GM21576 (cell line): Measurements from ENCODE around the gene SPATA19.
A peak's percentile ranks its signal among the peaks of the same experiment; 100 is the strongest.
"Not testable (repeated sequence)": the region's sequence is repeated elsewhere in the genome, so short reads cannot be mapped to it uniquely, and the experiment has no call there.

Experiments used
- ATAC-seq: cut with Tn5 transposase; IDR thresholded peaks from one replicate; pipeline ENCODE4 v1.9.1; 2021; ENCODE audit warnings: mild to moderate bottlenecking, moderate library complexity; ENCODE audit not compliant: unreplicated experiment

Gene SPATA19

GRCh38 chr11:133845413-133845812 is at the start of gene SPATA19:
SPATA19 (minus strand) TSS chr11:133845513; CDS start chr11:133845446, 67 bp downstream.
- no peak for ATAC-seq

GRCh38 chr11:133895061-133895479 is 49.8 kb upstream of the SPATA19 start:
- ATAC-seq, result peak; percentile 58

- no peak for ATAC-seq
Measured at GRCh38 chr11:133893381-133893780, 48.1 kb upstream of the SPATA19 start.

- no peak for ATAC-seq
Measured at GRCh38 chr11:133892584-133893380, 47.5 kb upstream of the SPATA19 start.

DNA sequence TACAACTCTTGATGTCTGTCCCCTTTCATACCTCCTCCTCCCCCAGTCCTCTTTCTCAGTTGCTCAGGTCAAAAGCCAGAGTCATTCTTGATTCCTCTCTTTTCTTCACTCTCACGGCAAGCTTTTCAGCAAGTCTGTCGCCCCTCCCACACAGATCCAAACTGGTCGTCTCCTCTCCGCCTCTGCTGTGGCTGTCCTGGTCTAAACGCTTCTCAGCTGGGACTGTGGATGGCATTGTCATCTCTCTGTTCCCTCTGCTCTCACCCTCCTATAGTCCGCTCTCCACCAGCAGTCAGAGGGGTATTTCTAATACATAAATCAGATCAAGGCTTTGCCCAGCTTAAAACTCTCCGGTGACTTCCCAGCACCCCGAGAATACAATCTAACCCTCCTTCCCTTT is 46.8 kb upstream of the SPATA19 start:
- ATAC-seq, result no peak

DNA sequence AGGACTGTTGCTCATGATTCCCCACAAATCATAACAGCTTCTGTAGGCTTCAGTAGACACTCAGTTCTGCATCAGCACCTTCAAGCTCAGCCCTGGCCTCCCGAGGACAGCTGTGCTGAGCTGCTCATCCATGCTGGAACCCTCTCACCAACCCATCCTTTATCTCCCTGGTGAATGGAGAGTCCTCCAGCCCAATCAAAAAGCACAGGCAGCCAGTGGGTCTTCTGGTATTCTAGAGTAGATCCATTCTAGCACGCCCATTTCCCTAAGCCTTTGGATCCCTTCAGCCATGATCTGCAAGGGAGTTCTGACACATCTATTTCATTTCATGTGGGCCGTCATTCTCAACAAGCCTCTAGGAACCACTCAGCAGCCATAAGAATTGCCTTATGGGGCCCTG is 44.6 kb upstream of the SPATA19 start:
- no peak for ATAC-seq

- no peak for ATAC-seq
Measured at GRCh38 chr11:133889188-133889587, 43.9 kb upstream of the SPATA19 start.

DNA sequence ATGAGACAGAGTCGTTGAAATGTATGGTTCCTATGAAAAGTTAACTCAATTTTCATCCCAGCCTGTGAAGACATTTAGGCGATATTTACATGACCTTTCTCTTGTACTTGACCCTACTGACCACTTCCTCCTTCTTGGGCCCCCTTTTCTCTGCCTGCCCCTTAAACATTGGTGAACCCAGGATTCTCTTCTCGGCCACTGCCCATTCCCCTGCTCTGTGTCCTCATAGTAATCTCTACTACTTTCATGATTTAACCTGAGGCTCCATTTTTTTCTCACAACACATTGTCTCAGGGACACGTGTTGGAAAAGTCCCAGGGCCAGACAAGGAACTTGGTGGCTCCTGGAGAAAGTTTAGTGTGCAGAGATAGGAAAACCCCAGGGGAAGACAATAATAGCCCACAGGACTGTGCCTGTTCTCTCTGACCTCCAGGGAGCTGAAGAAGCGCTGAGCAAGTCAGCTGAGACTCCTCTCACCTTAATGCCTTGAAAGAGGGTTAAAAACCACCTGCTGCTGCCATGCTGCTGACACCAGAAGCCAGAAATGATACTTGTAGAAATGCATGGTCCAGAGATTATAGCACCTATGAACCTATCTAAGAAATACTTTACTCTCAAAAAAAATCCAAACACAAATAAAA is 42.5 kb upstream of the SPATA19 start:
- ATAC-seq, result no peak

- ATAC-seq, result no peak
Measured at GRCh38 chr11:133886029-133886428, 40.7 kb upstream of the SPATA19 start.

GRCh38 chr11:133872160-133872559 is 26.8 kb upstream of the SPATA19 start:
- no peak for ATAC-seq

DNA sequence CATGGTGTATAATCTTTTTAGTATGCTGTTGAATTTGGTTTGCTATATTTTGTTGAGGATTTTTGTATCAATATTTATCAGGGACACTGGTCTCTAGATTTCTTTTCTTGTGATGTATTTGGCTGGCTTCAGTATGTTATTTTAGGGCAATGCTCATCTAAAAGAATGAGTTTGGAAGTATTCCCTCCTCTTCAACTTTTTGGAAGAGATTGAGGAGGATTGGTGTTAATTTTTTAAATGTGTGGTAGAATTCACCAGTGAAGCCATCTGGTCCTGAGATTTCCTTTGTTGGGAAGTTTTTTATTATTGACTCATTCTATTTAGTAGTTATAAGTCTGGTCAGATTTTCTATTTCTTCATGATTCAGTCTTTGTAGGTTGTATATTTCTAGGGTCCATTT is 22.1 kb upstream of the SPATA19 start:
- no peak for ATAC-seq

DNA sequence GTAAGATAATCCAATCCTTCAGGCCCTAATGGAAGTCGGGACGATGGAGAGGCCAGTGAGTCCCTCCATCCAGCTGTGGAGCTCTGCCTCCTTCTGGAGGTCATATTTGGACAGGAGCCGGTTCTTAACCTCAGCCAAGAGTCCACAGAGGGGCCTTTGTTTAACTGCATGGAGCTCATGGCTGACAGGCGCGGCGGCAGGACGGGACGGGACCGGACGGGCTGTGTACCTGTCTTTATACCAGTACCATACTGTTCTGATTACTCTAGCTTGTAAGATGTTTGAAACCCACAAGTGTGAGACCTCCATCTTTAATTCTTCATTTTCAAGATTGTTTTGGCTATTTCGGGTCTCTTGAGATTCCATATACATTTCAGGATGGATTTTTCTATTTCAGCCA is 20.2 kb upstream of the SPATA19 start:
- ATAC-seq, result no peak

DNA sequence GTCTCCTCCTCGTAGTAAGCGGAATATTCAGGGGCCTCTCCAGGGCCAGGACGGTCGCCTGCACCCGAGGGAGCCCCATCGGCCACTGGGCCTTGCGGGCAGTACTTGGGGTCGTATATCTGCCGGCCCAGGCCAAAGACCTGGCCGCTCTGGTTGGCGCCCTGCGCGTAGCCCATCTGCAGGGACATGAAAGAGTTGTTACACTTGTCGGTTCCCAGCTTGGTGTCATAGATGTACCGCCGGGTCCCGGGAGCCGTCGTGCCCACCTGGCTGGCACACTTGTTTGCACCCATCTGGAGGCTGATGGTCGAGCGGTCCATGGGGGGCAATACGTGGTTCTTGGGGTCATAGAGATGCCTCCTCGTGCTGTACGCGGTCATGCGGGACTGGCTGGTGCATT is 19.4 kb upstream of the SPATA19 start:
- no peak for ATAC-seq

GRCh38 chr11:133860151-133860550 is 14.8 kb upstream of the SPATA19 start:
- ATAC-seq, result no peak

DNA sequence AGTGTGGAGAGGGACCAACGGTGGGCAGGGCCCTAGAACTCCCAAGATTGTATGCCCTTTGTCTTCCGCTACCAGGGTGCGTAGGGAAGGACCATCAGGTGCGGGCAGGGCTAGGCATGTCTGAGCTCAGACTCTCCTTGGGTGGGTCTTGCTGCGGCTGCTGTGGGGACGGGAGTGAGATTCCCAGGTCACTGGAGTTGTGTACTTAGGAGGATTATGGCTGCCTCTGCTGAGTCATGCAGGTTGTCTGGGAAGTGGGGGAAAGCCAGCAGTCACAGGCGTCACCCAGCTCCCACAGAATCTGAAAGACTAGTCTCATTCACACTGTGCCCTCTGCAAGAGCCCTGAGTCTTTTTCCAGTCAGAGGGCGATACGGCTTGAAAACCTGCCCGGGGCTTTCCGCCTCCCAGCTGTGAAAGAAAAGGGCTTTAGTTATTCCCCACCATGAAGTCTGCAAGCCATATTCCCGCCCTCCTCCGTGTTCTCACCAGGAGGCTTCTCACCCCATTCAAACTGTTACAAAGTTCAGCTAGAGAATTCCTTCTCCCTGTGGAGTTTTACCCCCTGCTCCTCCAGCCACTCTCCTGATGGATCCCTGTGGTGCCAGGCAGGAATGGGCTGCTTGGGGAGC is 9.1 kb upstream of the SPATA19 start:
- ATAC-seq, result not testable (repeated sequence)

- ATAC-seq, result no peak
Measured at GRCh38 chr11:133844217-133844616, 1.1 kb downstream of the SPATA19 start.

DNA sequence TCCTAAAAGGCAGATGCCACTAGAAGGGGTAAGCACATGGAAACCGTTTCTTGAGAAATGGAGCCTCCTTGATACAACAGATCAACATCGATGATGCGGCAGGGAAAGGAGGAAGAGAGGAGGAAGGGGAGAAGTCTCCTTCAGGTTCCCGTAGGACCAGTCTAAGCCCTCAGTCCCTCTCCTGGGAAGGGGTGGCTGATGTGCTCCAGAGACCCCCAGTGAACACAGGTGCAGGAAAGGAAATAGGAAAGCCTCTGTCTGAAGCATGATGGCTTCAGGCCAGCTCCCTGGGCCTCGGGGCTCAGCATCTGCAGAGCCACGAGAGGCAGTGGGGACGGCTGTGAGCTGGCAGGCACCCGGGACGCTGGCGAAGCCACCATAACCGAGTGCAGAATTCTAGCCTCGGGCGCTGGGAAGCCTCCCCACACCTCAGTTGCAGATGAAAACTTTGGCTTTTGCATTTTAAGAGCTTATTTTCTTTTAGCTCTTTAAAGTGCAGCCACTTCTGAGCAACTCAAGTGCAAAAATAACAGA is 1.8 kb downstream of the SPATA19 start:
- ATAC-seq, result no peak

- no peak for ATAC-seq
Measured at GRCh38 chr11:133842730-133843129, 2.6 kb downstream of the SPATA19 start.

- no peak for ATAC-seq
Measured at GRCh38 chr11:133842053-133842452, 3.3 kb downstream of the SPATA19 start.

- ATAC-seq, result no peak
Measured at GRCh38 chr11:133841279-133842043, 3.9 kb downstream of the SPATA19 start.

DNA sequence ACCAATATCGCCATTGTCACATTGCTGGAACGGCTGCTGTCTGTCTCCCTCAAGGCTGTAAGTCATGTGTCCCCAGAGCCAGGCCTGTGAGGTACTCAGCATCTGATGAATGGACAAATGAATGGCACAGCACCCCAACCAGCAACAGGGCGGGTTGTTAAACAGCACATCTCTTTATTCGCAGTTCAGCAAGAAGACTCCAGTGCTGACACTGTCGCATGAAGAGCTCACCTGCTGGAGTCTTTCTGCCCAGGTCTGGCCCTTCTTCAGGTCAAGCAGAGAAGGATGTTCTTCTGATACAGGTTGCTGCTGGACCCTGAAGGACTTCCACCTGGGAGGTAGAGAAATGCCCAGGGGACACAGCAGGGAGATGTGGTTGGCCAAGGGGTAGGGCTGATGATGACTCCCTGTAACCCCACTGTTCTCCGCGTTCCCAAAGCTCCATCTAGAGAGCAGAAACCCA is 4.8 kb downstream of the SPATA19 start:
- no peak for ATAC-seq
